Heart right ventricle (tissue), 16 donors: ENCODE measurements around the gene TCF4. TPM values are rescaled to one million over a fixed set of nuclear protein-coding genes. Genes with fewer than 3 reads are reported as not detected.

Source experiments
- ATAC-seq, 8 donors: fragments of 200-7000 bp; cut with Tn5 transposase; one replicate each; pipeline ENCODE4 v1.9.1; 2020; ENCODE audit warnings: mild to moderate bottlenecking in 8 of 8, moderate library complexity in 8 of 8, moderate number of reproducible peaks in 1 of 8
- DNase-seq, 2 donors: peaks; one replicate each; pipeline ENCODE4 v3.0.0-alpha.2; 2020
- H3K27ac ChIP-seq, 10 donors: fragments of 200-600 bp; sonication (generic) in 2 of 10; one replicate each; pipeline versions ENCODE4 v1.5.0 to v1.8.0; 2020 to 2022; ENCODE audit warnings: mild to moderate bottlenecking in 3 of 10
- H3K27me3 ChIP-seq, 7 donors: fragments of 200-600 bp; one replicate each; pipeline ENCODE4 v1.8.0; 2021 to 2022; ENCODE audit warnings: mild to moderate bottlenecking in 2 of 7
- H3K36me3 ChIP-seq, 9 donors: fragments of 200-600 bp; sonication (generic) in 1 of 9; one replicate each; pipeline versions ENCODE4 v1.5.0 to v1.8.0; 2020 to 2022; ENCODE audit warnings: mild to moderate bottlenecking in 2 of 9
- H3K4me1 ChIP-seq, 9 donors: fragments of 200-600 bp; sonication (generic) in 1 of 9; one replicate each; pipeline versions ENCODE4 v1.5.0 to v1.8.0; 2020 to 2022; ENCODE audit warnings: mild to moderate bottlenecking in 4 of 9
- H3K4me3 ChIP-seq, 10 donors: fragments of 200-600 bp; sonication (generic) in 2 of 10; one replicate each; pipeline versions ENCODE4 v1.5.0 to v1.8.0; 2020 to 2022; ENCODE audit warnings: mild to moderate bottlenecking in 7 of 10, moderate library complexity in 2 of 10
- H3K9me3 ChIP-seq, 11 donors: fragments of 200-600 bp in 10 of 11; sonication (generic) in 2 of 11; one replicate each; pipeline versions ENCODE4 v1.5.0 to v1.8.0; 2013 to 2022; ENCODE audit warnings: mild to moderate bottlenecking in 2 of 11, control low read depth in 1 of 11, moderate library complexity in 1 of 11
- WGBS, 2 donors: extraction: QIAGEN DNeasy Blood & Tissue Kit; methylation state at CpG; one replicate each; pipeline ENCODE4 v1.1.7; 2013; ENCODE audit warnings: inconsistent platforms in 1 of 2; 5-methylcytosine and 5-hydroxymethylcytosine counted together
- intact Hi-C, 10 donors: fragments of 100-400 bp; cut with DNase I; formaldehyde crosslinking; loops; one replicate each; pipeline versions ENCODE4 v1.11.1 to v1.14.2; 2022
- polyA plus RNA-seq, 2 donors: library from polyadenylated mRNA; stranded (reverse); fragments of 200-250 nt; gene quantifications; one replicate each; pipeline ENCODE4 v1.2.3, GENCODE V29; 2013
- total RNA-seq, 10 donors: library from RNA; stranded (reverse); fragmentation: NEBNext Ultra II Directional in 3 of 10; extraction: Animal tissue kit (Norgen Biotek cat#: 25700) in 3 of 10; gene quantifications; one replicate each; pipeline versions ENCODE4 v1.2.1 to v1.2.4, GENCODE V29; 2021 to 2023
- TF ChIP-seq, protein P1 (sequence below), 9 donors: fragments of 200-600 bp; sonication (generic) in 2 of 9; IDR thresholded peaks; one replicate each; pipeline versions ENCODE4 v1.5.0 to v1.8.0; 2021 to 2022; ENCODE audit warnings: antibody characterized with exemption in 9 of 9, mild to moderate bottlenecking in 5 of 9, moderate library complexity in 1 of 9
- donor health status: Arrhythmogenic right ventricular cardiomyopathy.
- donor health status: ischemic (EF 13 %, LVEDD 7.1; RV severe dilation, severe dysfunction).
- donor health status: healthy with polysubstance abuse.
- donor health status: DM: no; HTN: yes; CAD: no.
- donor health status: DM: no; HTN: no; CAD: no.
- donor health status: ischemic (EF 25% LVEDD 6.9; RV normal size, moderate dysfunction).
- donor health status: ischemic (EF 25% LVEDD 5.7; RV mildly dilated, moderate dysfunction).
- donor health status: healthy.
- donor health status: DM: yes; HTN: yes; CAD: no.
- donor health status: Ischemic cardiomyopathy.
- donor health status: ischemic (EF 35%, LVEDD 5.7; RV mildly dilated, moderate dysfunction).
- donor health status: nonischemic (EF 11% LVEDD 7.7; RV severe dilation, severe dysfunction).
- donor health status: DM: yes; HTN: yes; CAD: no.
- donor health status: PGD.
- donor health status: ischemic (EF 29% LVEDD 5.4; RV normal size, mild dysfunction).
- donor health status: nonischemic (EF 23%, LVEDD 6.1; RV moderate dilation, normal function).

The TCF4 gene
- total and polyA plus RNA-seq, 12 donors = 12.6 to 90.1 (median 65.5) TPM

DNA sequence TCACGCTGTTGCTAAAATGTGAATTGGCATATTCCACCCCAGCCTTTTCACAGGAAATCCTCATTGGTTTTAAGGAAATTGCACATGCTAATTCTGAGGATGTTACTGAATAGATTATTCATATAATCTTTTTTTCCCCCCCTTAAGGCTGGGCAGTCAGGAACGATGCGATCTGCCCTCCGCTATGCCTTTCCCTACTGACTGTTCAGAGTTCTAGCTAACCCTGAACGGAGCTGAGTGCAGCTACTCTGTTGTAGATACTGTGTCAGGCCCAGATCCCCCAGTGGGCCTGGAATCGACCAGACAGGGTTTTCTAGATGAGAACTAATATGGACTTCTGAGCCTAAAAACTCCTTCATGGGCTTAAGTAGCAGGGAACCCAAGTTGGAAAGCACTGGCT lies 192.2 kb downstream of the TCF4 start:
- intact Hi-C loops = no loop called here

GRCh38 chr18:55390898-55391297 lies 197.1 kb downstream of the TCF4 start:
- Histone ChIP-seq H3K27ac (no peak overlapping the region), H3K9me3 (no peaks in the 10 kb centered on the region), H3K4me1 (peaks cover 4 to 56% (median 34%) of the 10 kb centered on the region in 9 donors), H3K27me3 (no peaks in the 10 kb centered on the region), H3K36me3 (peaks cover 0 to 8% (median 0%) of the 10 kb centered on the region in 9 donors), H3K4me3 (no peak overlapping the region)
- TF ChIP-seq, protein P1, sequence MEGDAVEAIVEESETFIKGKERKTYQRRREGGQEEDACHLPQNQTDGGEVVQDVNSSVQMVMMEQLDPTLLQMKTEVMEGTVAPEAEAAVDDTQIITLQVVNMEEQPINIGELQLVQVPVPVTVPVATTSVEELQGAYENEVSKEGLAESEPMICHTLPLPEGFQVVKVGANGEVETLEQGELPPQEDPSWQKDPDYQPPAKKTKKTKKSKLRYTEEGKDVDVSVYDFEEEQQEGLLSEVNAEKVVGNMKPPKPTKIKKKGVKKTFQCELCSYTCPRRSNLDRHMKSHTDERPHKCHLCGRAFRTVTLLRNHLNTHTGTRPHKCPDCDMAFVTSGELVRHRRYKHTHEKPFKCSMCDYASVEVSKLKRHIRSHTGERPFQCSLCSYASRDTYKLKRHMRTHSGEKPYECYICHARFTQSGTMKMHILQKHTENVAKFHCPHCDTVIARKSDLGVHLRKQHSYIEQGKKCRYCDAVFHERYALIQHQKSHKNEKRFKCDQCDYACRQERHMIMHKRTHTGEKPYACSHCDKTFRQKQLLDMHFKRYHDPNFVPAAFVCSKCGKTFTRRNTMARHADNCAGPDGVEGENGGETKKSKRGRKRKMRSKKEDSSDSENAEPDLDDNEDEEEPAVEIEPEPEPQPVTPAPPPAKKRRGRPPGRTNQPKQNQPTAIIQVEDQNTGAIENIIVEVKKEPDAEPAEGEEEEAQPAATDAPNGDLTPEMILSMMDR (IDR thresholded peaks at IDR 0.05) = no peak
- ATAC-seq = no peak
- DNase-seq = no peak
- 93% methylated on average over 4 of the region's 4 CpGs for WGBS, 2 donors
- intact Hi-C loops = no loop called here

More for the DNA sequence above, 192.2 kb downstream of the TCF4 start:
- Histone ChIP-seq H3K9me3 (no peaks in the 10 kb centered on the region), H3K27me3 (no peaks in the 10 kb centered on the region), H3K27ac (peak overlapping the region in 7 of 10 donors; percentile 4 to 69 (median 28)), H3K4me1 (peaks cover 0 to 57% (median 29%) of the 10 kb centered on the region in 9 donors), H3K36me3 (no peaks in the 10 kb centered on the region), H3K4me3 (no peak overlapping the region)
- ATAC-seq (peak in 1 of 8 donors; percentile 35), DNase-seq (no peak)
- TF ChIP-seq, protein P1 (IDR thresholded peaks at IDR 0.05) = no peak
- WGBS, 2 donors = 62 to 68% methylated on average over 6 of the region's 6 CpGs

- Histone ChIP-seq H3K27me3 (no peaks in the 10 kb centered on the region), H3K9me3 (peaks cover 0 to 7% (median 2%) of the 10 kb centered on the region in 11 donors), H3K36me3 (peaks cover 0 to 8% (median 0%) of the 10 kb centered on the region in 9 donors), H3K27ac (peak overlapping the region; percentile 18 to 89 (median 74)), H3K4me1 (peaks cover 4 to 51% (median 28%) of the 10 kb centered on the region in 9 donors), H3K4me3 (no peak overlapping the region)
- intact Hi-C loops = no loop called here
- ATAC-seq = peak; percentile 66 to 90 (median 80)
- WGBS, 2 donors = 38 to 42% methylated on average over 8 of the region's 8 CpGs
- DNase-seq = peak in 1 of 2 donors; percentile 70
- TF ChIP-seq, protein P1 (IDR thresholded peaks at IDR 0.05) = no peak
These were observed 200.6 kb downstream of the TCF4 start for GRCh38 chr18:55387139-55387984.

- H3K27me3 ChIP-seq = no peaks in the 10 kb centered on the region
- TF ChIP-seq, protein P1 (IDR thresholded peaks at IDR 0.05) = no peak
- intact Hi-C loops = no loop called here
- peaks cover 0 to 15% (median 5%) of the 10 kb centered on the region in 11 donors for H3K9me3 ChIP-seq
- H3K36me3 ChIP-seq = peaks cover 0 to 8% (median 0%) of the 10 kb centered on the region in 9 donors
- H3K27ac ChIP-seq = peak overlapping the region in 8 of 10 donors; percentile 61 to 89 (median 76)
- DNase-seq = no peak
- H3K4me1 ChIP-seq = peaks cover 4 to 51% (median 28%) of the 10 kb centered on the region in 9 donors
- H3K4me3 ChIP-seq = no peak overlapping the region
- no peak for ATAC-seq
- WGBS, 2 donors = 50 to 75% methylated on average over 1 of the region's 1 CpG
These were observed 201.4 kb downstream of the TCF4 start for GRCh38 chr18:55386545-55386944.
